HG03457 (cell line): ENCODE measurements around the gene CNDP2.
A peak's percentile ranks its signal among the peaks of the same experiment; 100 is the strongest.

Experiments
- ATAC-seq: cut with Tn5 transposase; IDR thresholded peaks from one replicate; pipeline ENCODE4 v1.9.1; 2021; ENCODE audit warnings: moderate number of reproducible peaks; ENCODE audit not compliant: unreplicated experiment

CNDP2 gene

GRCh38 chr18:74468547-74469061 is 27.6 kb upstream of the CNDP2 start:
- no peak for ATAC-seq

- ATAC-seq = no peak
Measured at GRCh38 chr18:74472312-74472711, 23.9 kb upstream of the CNDP2 start.

GRCh38 chr18:74473976-74474640 is 22.1 kb upstream of the CNDP2 start:
- no peak for ATAC-seq

- ATAC-seq = no peak
Measured at GRCh38 chr18:74476140-74476539, 20.0 kb upstream of the CNDP2 start.

DNA sequence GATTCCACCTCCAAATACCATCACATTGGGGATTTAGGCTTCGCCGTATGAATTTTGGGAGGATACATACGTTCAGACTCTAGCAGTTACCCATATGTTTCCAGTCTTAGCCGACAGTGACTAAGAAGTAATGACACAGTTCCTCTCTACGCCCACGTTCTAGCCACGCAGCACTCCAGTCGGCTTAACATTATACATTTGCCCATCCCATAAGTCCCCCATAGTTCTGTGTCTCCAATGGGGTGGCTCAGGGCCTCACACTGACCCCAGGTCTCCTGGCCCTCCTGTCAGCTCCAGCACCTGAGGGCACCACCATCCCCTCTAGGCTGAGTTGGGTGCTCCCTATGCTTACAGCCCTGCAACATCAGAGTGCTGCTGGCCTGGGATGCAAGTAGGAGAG is 18.4 kb upstream of the CNDP2 start:
- no peak for ATAC-seq

DNA sequence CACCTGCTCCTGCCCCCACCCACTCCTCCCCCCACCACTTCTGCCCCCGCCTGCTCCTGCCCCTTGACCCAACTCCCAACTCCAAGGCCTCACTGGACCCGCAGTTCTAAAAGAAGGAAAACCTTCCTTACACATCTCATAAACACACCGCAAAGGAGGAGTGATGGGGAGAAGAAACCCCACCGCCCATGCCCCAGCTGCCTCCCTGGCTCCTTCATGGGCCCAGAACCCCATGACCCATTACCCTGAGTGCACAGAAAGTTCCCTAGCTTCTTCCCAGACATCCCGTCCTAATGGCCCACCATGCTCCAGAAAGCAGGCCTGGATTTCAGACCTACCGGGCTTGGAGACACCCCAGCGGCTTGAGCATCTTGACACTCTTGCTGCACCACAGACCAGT is 17.8 kb upstream of the CNDP2 start:
- ATAC-seq = no peak

DNA sequence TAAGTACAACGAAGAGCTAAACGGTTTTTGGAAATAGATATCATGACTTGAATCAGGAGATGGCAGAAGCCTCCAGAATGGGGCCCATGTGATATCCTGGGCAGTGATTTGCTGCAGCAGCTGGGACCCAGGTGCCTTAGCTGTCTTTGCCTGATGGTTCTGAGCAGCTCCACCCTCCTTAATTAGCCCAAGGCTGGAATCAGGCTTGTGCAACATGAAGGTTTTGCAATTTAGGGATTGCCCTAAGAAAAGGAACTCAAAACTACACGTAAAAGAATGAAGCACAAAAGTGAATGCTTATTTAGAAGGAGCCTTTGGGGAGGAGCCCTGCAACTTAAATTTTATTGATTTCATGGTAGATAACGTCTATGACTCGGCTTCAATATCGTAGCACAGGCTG is 17.3 kb upstream of the CNDP2 start:
- no peak for ATAC-seq

- no peak for ATAC-seq
Measured at GRCh38 chr18:74479486-74480148, 16.5 kb upstream of the CNDP2 start.

- no peak for ATAC-seq
Measured at GRCh38 chr18:74480149-74480651, 16.0 kb upstream of the CNDP2 start.

- no peak for ATAC-seq
Measured at GRCh38 chr18:74482697-74483096, 13.5 kb upstream of the CNDP2 start.

GRCh38 chr18:74486119-74486849 is 9.9 kb upstream of the CNDP2 start:
- no peak for ATAC-seq

DNA sequence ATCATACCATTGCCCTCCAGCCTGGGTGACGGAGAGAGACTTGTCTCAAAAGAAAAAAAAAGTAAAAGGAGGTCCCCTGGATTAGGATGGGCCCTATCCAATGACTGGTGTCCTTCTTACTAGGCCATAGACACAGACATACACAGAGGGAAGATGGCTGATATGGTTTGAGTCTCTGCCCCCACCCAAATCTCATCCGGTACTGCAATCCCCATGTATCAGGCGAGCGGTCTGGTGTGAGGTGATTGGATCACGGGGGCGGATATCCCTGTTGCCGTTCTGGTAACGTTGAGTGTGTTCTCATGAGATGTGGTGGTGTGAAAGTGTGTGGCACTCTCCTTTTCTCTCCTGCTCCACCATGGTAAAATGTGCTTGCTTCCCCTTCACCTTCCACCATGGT is 7.8 kb upstream of the CNDP2 start:
- no peak for ATAC-seq

GRCh38 chr18:74488864-74489263 is 7.3 kb upstream of the CNDP2 start:
- ATAC-seq = no peak

- no peak for ATAC-seq
Measured at GRCh38 chr18:74489676-74490075, 6.5 kb upstream of the CNDP2 start.

GRCh38 chr18:74492259-74492658 is 3.9 kb upstream of the CNDP2 start:
- no peak for ATAC-seq

GRCh38 chr18:74493689-74494088 is 2.5 kb upstream of the CNDP2 start:
- no peak for ATAC-seq

- ATAC-seq = no peak
Measured at GRCh38 chr18:74494514-74494913, 1.6 kb upstream of the CNDP2 start.

DNA sequence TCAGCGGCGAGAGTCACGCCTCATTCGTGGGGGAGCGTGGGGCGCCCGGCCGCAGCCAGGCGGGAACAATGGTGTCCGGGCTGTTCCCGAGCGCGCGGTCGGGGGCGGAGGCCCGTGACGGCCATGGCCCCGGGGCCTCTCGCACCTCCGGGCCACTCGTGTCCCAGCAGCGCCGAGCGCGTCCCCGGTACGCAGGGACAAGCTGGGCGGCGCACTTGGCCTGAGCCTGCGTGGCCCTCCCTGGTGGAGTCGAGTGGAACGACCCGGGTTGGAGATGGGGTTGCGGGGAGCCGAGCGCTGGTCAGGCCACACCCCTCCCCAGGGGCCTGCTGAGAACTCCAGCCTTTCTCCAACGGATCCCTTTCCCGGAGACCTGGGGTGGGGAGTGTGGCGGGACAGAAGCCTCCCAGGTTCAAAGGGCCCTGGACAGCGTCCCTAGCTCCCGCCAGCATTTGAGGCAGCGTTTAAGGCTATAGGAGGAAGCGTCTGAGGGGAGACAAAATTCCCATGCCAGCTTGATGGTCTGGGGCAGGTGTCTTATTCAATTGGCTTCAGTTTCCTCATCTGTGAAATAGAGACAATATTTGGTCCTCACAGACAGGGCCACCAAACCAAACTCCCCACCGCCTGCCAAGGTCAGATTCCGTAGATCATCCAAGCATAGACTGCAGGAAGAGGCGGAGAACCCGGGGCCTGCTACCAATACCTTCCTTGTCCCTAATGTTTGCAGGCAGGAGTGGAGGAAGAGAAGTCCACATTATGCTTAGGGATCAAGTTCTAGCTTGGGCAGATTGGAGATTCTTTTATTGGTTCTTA is 553 bp downstream of the CNDP2 start:
- ATAC-seq = peak; percentile 15

DNA sequence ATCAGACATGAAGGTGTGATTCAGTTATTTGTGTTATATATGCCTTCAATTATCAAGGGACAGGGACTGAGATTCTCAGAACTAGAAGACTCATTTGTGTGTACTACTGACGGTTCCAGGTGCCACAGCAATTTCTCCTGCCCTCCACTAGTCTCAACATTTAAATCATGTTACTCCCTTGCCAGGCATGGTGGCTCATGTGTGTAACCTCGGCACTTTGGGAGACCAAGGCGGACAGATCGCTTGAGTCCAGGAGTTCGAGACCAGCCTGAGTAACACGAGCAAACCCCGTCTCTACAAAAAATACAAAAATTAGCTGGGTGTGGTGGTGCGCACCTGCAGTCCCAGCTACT is 1.1 kb downstream of the CNDP2 start:
- ATAC-seq = no peak

GRCh38 chr18:74497778-74498177 is 1.6 kb downstream of the CNDP2 start:
- ATAC-seq = no peak
